CD4-positive, alpha-beta T cell treated with Interleukin-12 subunit alpha and Interleukin-12 subunit beta, for 1 hour (primary cell): Measurements from ENCODE around the gene SLC20A1.
A peak's percentile ranks its signal among the peaks of the same experiment; 100 is the strongest.

Experiments used
- DNase-seq: peaks from one replicate; pipeline ENCODE4 v3.0.0-alpha.2; 2020

SLC20A1 gene

GRCh38 chr2:112627060-112628040, 18.4 kb upstream of the SLC20A1 start:
- peak; percentile 41 for DNase-seq

GRCh38 chr2:112629224-112629623, 16.5 kb upstream of the SLC20A1 start:
- DNase-seq: no peak

- DNase-seq: no peak
Measured at GRCh38 chr2:112629823-112630222, 15.9 kb upstream of the SLC20A1 start.

GRCh38 chr2:112630268-112630667, 15.5 kb upstream of the SLC20A1 start:
- DNase-seq: no peak

- DNase-seq: no peak
Measured at GRCh38 chr2:112633708-112634107, 12.0 kb upstream of the SLC20A1 start.

- peak; percentile 42 for DNase-seq
Measured at GRCh38 chr2:112634153-112634873, 11.4 kb upstream of the SLC20A1 start.

GRCh38 chr2:112634874-112635157, 10.9 kb upstream of the SLC20A1 start:
- no peak for DNase-seq

GRCh38 chr2:112636605-112637288, 9.0 kb upstream of the SLC20A1 start:
- no peak for DNase-seq

GRCh38 chr2:112637289-112637660, 8.5 kb upstream of the SLC20A1 start:
- DNase-seq: no peak

- no peak for DNase-seq
Measured at GRCh38 chr2:112639936-112640335, 5.8 kb upstream of the SLC20A1 start.

- no peak for DNase-seq
Measured at GRCh38 chr2:112640467-112640799, 5.3 kb upstream of the SLC20A1 start.

- no peak for DNase-seq
Measured at GRCh38 chr2:112640800-112641675, 4.7 kb upstream of the SLC20A1 start.

- DNase-seq: no peak
Measured at GRCh38 chr2:112641701-112642100, 4.0 kb upstream of the SLC20A1 start.

- no peak for DNase-seq
Measured at GRCh38 chr2:112642561-112642960, 3.2 kb upstream of the SLC20A1 start.

- no peak for DNase-seq
Measured at GRCh38 chr2:112642966-112643365, 2.8 kb upstream of the SLC20A1 start.

- no peak for DNase-seq
Measured at GRCh38 chr2:112643488-112643887, 2.3 kb upstream of the SLC20A1 start.

GRCh38 chr2:112644155-112644932, 1.4 kb upstream of the SLC20A1 start:
- DNase-seq: no peak

- DNase-seq: no peak
Measured at GRCh38 chr2:112644933-112645309, 818 bp upstream of the SLC20A1 start.

- DNase-seq: peak; percentile 55
Measured at GRCh38 chr2:112646102-112646719, 472 bp downstream of the SLC20A1 start.

- DNase-seq: no peak
Measured at GRCh38 chr2:112646791-112647689, 1.3 kb downstream of the SLC20A1 start.
